Gastrocnemius medialis (tissue), 4 donors: ENCODE measurements around the gene STAP2. TPM values are rescaled to one million over a fixed set of nuclear protein-coding genes. Genes with fewer than 3 reads are reported as not detected.

Source experiments
- ATAC-seq, 2 donors: fragments of 150-250 bp; one replicate each; pipeline ENCODE4 v1.9.1; 2016
- DNase-seq, 2 donors: peaks; one replicate each; pipeline ENCODE4 v3.0.0-alpha.2; 2019
- H3K27ac ChIP-seq, 4 donors: fragments of 200-600 bp; sonication (generic); 1 replicate in 1 of 4; 2 replicates in 3 of 4; pipeline ENCODE4 v1.5.1; 2016 to 2018; ENCODE audit warnings: mild to moderate bottlenecking in 2 of 4, moderate library complexity in 1 of 4
- H3K27me3 ChIP-seq, 3 donors: fragments of 200-600 bp; sonication (generic) in 2 of 3; 1 replicate in 1 of 3; 2 replicates in 2 of 3; pipeline versions ENCODE4 v1.5.1 to v1.6.0; 2016 to 2019; ENCODE audit warnings: mild to moderate bottlenecking in 1 of 3, moderate library complexity in 1 of 3
- H3K36me3 ChIP-seq, 2 donors: fragments of 200-600 bp; sonication (generic) in 1 of 2; one replicate each; pipeline ENCODE4 v1.5.1; 2017 to 2018
- H3K4me1 ChIP-seq, 2 donors: fragments of 200-600 bp; sonication (generic) in 1 of 2; one replicate each; pipeline ENCODE4 v1.5.1; 2016 to 2017; ENCODE audit warnings: mild to moderate bottlenecking in 2 of 2
- H3K4me3 ChIP-seq, 4 donors: fragments of 200-600 bp; sonication (generic) in 3 of 4; 1 replicate in 1 of 4; 2 replicates in 3 of 4; pipeline ENCODE4 v1.5.1; 2016 to 2019; ENCODE audit warnings: mild to moderate bottlenecking in 2 of 4
- H3K9me3 ChIP-seq, 3 donors: fragments of 200-600 bp; sonication (generic) in 2 of 3; 1 replicate in 1 of 3; 2 replicates in 2 of 3; pipeline ENCODE4 v1.5.1; 2016 to 2019
- CTCF ChIP-seq, 5 experiments: fragments of 450-650 bp in 3 of 5; fragments of 200-600 bp in 2 of 5; sonication (generic) in 2 of 5; IDR thresholded peaks in 4 of 5; conservative IDR thresholded peaks in 1 of 5; 1 replicate in 4 of 5; 2 replicates in 1 of 5; pipeline ENCODE4 v1.5.1; 2016 to 2019; ENCODE audit warnings: antibody characterized with exemption in 5 of 5, mild to moderate bottlenecking in 3 of 5, moderate library complexity in 3 of 5
- POLR2A ChIP-seq, 2 donors: fragments of 450-650 bp; IDR thresholded peaks; one replicate each; pipeline ENCODE4 v1.6.1; 2017; ENCODE audit warnings: antibody characterized with exemption in 2 of 2, mild to moderate bottlenecking in 2 of 2, moderate library complexity in 2 of 2
- in situ Hi-C, 4 donors: fragments of 200-750 bp; cut with MboI; loops; one replicate each; pipeline versions ENCODE4 v1.15.0 to v1.8.0; 2017; ENCODE audit warnings: low sequenced_read_pairs in 4 of 4
- intact Hi-C: fragments of 100-400 bp; cut with DNase I; formaldehyde crosslinking; loops from one replicate; pipeline ENCODE4 v1.15.1; 2023; ENCODE audit warnings: low total_unique reads
- total RNA-seq, 4 donors: library from RNA; depleted of rRNA; stranded (reverse); fragments of >200 nt; gene quantifications; one replicate each; pipeline versions ENCODE4 v1.1.0 to v1.2.3, GENCODE V29; 2016

Gene STAP2
- total RNA-seq, 4 donors from 2014 or later, result 0.94 to 2.1 (median 1.3) TPM; not detected in 1

- Histone ChIP-seq H3K27me3 (peaks cover 11 to 17% (median 16%) of the 10 kb centered on the region in 3 donors), H3K27ac (peak overlapping the region in 2 of 4 donors; percentile 37 to 54), H3K4me3 (peak overlapping the region; percentile 28 to 54 (median 48)), H3K9me3 (no peaks in the 10 kb centered on the region), H3K4me1 (peaks cover 0 to 13% of the 10 kb centered on the region in 2 donors), H3K36me3 (no peaks in the 10 kb centered on the region)
- peak; percentile 77 to 87 for ATAC-seq
- intact Hi-C loops (loop anchor here (1.0 kb wide), 1 partner anchor 14 kb away; no protein-coding TSS in a partner anchor), in situ Hi-C loops (no loop called here)
- TF ChIP-seq CTCF (IDR thresholded peaks at IDR 0.05 in 4 of 5, conservative IDR thresholded peaks at IDR 0.05 in 1 of 5) (no peak), POLR2A (IDR thresholded peaks at IDR 0.05) (peak in 1 of 2 donors; percentile 8)
- DNase-seq, result peak; percentile 51 to 90
Observed at GRCh38 chr19:4328243-4328990, 10.2 kb downstream of the STAP2 start.

- peak in 1 of 2 donors; percentile 12 for ATAC-seq
- Histone ChIP-seq H3K4me3 (peak overlapping the region in 3 of 4 donors; percentile 46 to 54 (median 48)), H3K4me1 (peaks cover 0 to 13% of the 10 kb centered on the region in 2 donors), H3K27ac (peak overlapping the region in 1 of 4 donors; percentile 37), H3K9me3 (no peaks in the 10 kb centered on the region), H3K36me3 (no peaks in the 10 kb centered on the region), H3K27me3 (peaks cover 11 to 17% (median 16%) of the 10 kb centered on the region in 3 donors)
- intact Hi-C loops, result loop anchor here (1.0 kb wide), 1 partner anchor 14 kb away; no protein-coding TSS in a partner anchor
- in situ Hi-C loops, result no loop called here
- no peak for DNase-seq
- TF ChIP-seq CTCF (IDR thresholded peaks at IDR 0.05 in 4 of 5, conservative IDR thresholded peaks at IDR 0.05 in 1 of 5) (no peak), POLR2A (IDR thresholded peaks at IDR 0.05) (no peak)
Observed at GRCh38 chr19:4327877-4328242, 10.8 kb downstream of the STAP2 start.

- peak in 1 of 2 donors; percentile 9 for ATAC-seq
- no peak for TF ChIP-seq CTCF (IDR thresholded peaks at IDR 0.05 in 4 of 5, conservative IDR thresholded peaks at IDR 0.05 in 1 of 5)
- TF ChIP-seq POLR2A (IDR thresholded peaks at IDR 0.05), result no peak
Observed at GRCh38 chr19:4327252-4327876, 11.3 kb downstream of the STAP2 start.

GRCh38 chr19:4326837-4327251 lies 11.8 kb downstream of the STAP2 start:
- TF ChIP-seq POLR2A (IDR thresholded peaks at IDR 0.05), result no peak
- no peak for TF ChIP-seq CTCF (IDR thresholded peaks at IDR 0.05 in 4 of 5, conservative IDR thresholded peaks at IDR 0.05 in 1 of 5)
- DNase-seq (no peak), ATAC-seq (no peak)
- no peak overlapping the region for H3K27ac ChIP-seq
- peak overlapping the region in 2 of 4 donors; percentile 13 to 54 for H3K4me3 ChIP-seq
- intact Hi-C loops (no loop called here), in situ Hi-C loops (no loop called here)
- peaks cover 11 to 17% (median 16%) of the 10 kb centered on the region in 3 donors for H3K27me3 ChIP-seq
- H3K4me1 ChIP-seq, result peaks cover 0 to 13% of the 10 kb centered on the region in 2 donors
- no peaks in the 10 kb centered on the region for H3K36me3 ChIP-seq
- H3K9me3 ChIP-seq, result no peaks in the 10 kb centered on the region

More at GRCh38 chr19:4327252-4327876, 11.3 kb downstream of the STAP2 start:
- H3K36me3 ChIP-seq, result no peaks in the 10 kb centered on the region
- DNase-seq, result peak in 1 of 2 donors; percentile 51
- H3K27me3 ChIP-seq, result peaks cover 11 to 17% (median 16%) of the 10 kb centered on the region in 3 donors
- peak overlapping the region in 1 of 4 donors; percentile 37 for H3K27ac ChIP-seq
- peaks cover 0 to 13% of the 10 kb centered on the region in 2 donors for H3K4me1 ChIP-seq
- peak overlapping the region in 3 of 4 donors; percentile 46 to 54 (median 48) for H3K4me3 ChIP-seq
- no peaks in the 10 kb centered on the region for H3K9me3 ChIP-seq
- in situ Hi-C loops, result no loop called here
- intact Hi-C loops, result no loop called here
